ENCODE measurements around the gene MYRFL. TPM values are rescaled to one million over a fixed set of nuclear protein-coding genes. Genes with fewer than 3 reads are reported as not detected.

Gene MYRFL
- total and polyA plus RNA-seq, 2 of the 8 experiments (the other 6 are each of a cell fraction or from before 2014, with no cell fraction given) = 1.1 to 2.0 TPM

DNA sequence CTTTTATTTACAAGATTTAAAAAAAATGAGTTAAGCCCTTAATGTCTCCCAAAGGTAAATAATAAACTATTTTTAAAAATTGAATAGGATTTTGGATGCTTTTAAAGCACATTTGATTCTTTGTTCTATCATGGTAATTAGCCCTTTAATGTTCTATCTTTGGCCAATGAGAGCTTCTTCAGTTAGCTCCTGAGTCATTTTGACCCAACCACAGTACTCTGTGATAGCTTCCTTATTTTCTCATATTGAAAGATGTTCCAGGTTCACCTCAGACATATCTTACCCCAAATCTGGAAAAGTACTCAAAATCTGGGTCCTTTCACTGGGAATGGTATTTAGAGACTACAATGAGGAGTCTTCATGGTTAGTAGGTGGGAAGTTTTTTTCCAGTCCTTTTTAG lies 98.0 kb downstream of the MYRFL start:
- Histone ChIP-seq H4K5ac (ENCODE audit: insufficient read length, low read depth, low read length) (no peak overlapping the region), H3K4ac (replicated peaks; ENCODE audit: insufficient read length, low read depth, low read length) (no peak overlapping the region), H3K23me2 (ENCODE audit: low read depth, low read length) (no peaks in the 10 kb centered on the region), H2BK20ac (ENCODE audit: low read length) (no peak overlapping the region), H2BK120ac (replicated peaks; ENCODE audit: low read depth, low read length) (no peak overlapping the region), H3K79me1 (ENCODE audit: low read depth, low read length) (no peaks in the 10 kb centered on the region), H3K14ac (ENCODE audit: insufficient read length) (no peak overlapping the region), H3K9me3 (ENCODE audit: insufficient read depth in 2 of 2, low read depth in 1 of 2, low read length in 1 of 2) (peaks cover 3 to 8% of the 10 kb centered on the region in 2 experiments; a peak in 1 of 4 replicates), H3K4me1 (replicated peaks in 1 of 4; ENCODE audit: control insufficient read depth in 3 of 4, insufficient read depth in 4 of 4, low read length in 3 of 4) (no peaks in the 10 kb centered on the region; a peak in 1 of 7 replicates), H2BK12ac (ENCODE audit: low read depth, low read length) (no peak overlapping the region), H3K79me2 (ENCODE audit: control insufficient read depth in 1 of 2, insufficient read depth in 2 of 2, low read length in 2 of 2) (no peaks in the 10 kb centered on the region), H3K4me3 (ENCODE audit: extremely low read depth in 1 of 4, insufficient read depth in 2 of 4, low read depth in 3 of 4, low read length in 4 of 4) (no peak overlapping the region), H3K27ac (ENCODE audit: low read depth, low read length) (no peak overlapping the region), H3K56ac (replicated peaks; ENCODE audit: insufficient read length, low read depth, low read length) (no peak overlapping the region), H4K20me1 (replicated peaks in 1 of 2; ENCODE audit: control insufficient read depth in 1 of 2, insufficient read depth in 2 of 2, low read length in 2 of 2) (no peaks in the 10 kb centered on the region), H4K8ac (ENCODE audit: extremely low read depth, insufficient read depth, low read length) (no peak overlapping the region), H3K23ac (ENCODE audit: insufficient read length) (no peak overlapping the region), H2AFZ (ENCODE audit: low read length) (no peak overlapping the region), H2BK5ac (ENCODE audit: low read depth, low read length) (no peak overlapping the region), H3K4me2 (ENCODE audit: insufficient read depth in 1 of 2, low read depth in 2 of 2, low read length in 2 of 2) (no peak overlapping the region), H3K9ac (replicated peaks in 1 of 4; ENCODE audit: extremely low read depth in 1 of 4, low read depth in 3 of 4, low read length in 3 of 4) (no peak overlapping the region), H2BK15ac (ENCODE audit: low read length) (no peak overlapping the region), H2AK5ac (ENCODE audit: low read depth, low read length) (no peak overlapping the region), H3K27me3 (replicated peaks in 1 of 4; ENCODE audit: control insufficient read depth in 3 of 4, extremely low read depth in 1 of 4, insufficient read depth in 3 of 4, low read length in 3 of 4) (no peaks in the 10 kb centered on the region), H3K36me3 (ENCODE audit: control insufficient read depth in 2 of 4, insufficient read depth in 4 of 4, low read length in 3 of 4) (no peaks in the 10 kb centered on the region), H4K91ac (replicated peaks; ENCODE audit: insufficient read length, low read length) (no peak overlapping the region), H3K18ac (ENCODE audit: extremely low read depth, low read length) (no peak overlapping the region)
- POLR2A ChIA-PET (ENCODE audit: partially characterized antibody) = interaction anchor here (0.7 to 1.2 kb wide), 2 partner anchors 9 to 466 kb away, joined by 3 read pairs; no protein-coding TSS in a partner anchor
- CTCF ChIA-PET (ENCODE audit: partially characterized antibody) = interaction anchor here (1.4 kb wide), 1 partner anchor 23 kb away, joined by 5 read pairs; no protein-coding TSS in a partner anchor
- FAIRE-seq (no peak), DNase-seq (ENCODE audit: low read depth in 1 of 2, low spot score in 2 of 2) (no peak)
- TF ChIP-seq YY1 (IDR thresholded peaks at IDR 0.05; ENCODE audit: low read depth, low read length) (no peak), RXRA (IDR thresholded peaks at IDR 0.05; ENCODE audit: insufficient read depth, low read depth, low read length) (no peak), POLR2AphosphoS5 (IDR thresholded peaks at IDR 0.05; ENCODE audit: low read depth, low read length) (no peak), KDM5A (IDR thresholded peaks at IDR 0.05; ENCODE audit: low read length) (no peak), SAP30 (IDR thresholded peaks at IDR 0.05; ENCODE audit: insufficient read depth, insufficient replicate concordance, low read length) (no peak), SP4 (IDR thresholded peaks at IDR 0.05; ENCODE audit: low read length) (no peak), SUZ12 (IDR thresholded peaks at IDR 0.05; ENCODE audit: low read length) (no peak)
